HG03103 (cell line): ENCODE data around the gene LAS1L.
"Not testable (repeated sequence)": the region's sequence is repeated elsewhere in the genome, so short reads cannot be mapped to it uniquely, and the experiment has no call there.

Source experiments
- ATAC-seq: cut with Tn5 transposase; IDR thresholded peaks from one replicate; pipeline ENCODE4 v1.9.1; 2021; ENCODE audit warnings: low read depth; ENCODE audit not compliant: unreplicated experiment

Gene LAS1L

GRCh38 chrX:65518980-65519379 lies 15.6 kb downstream of the LAS1L start:
- ATAC-seq: not testable (repeated sequence)

GRCh38 chrX:65517923-65518322 lies 16.7 kb downstream of the LAS1L start:
- no peak for ATAC-seq

- no peak for ATAC-seq
Observed at GRCh38 chrX:65516756-65517155, 17.8 kb downstream of the LAS1L start.

GRCh38 chrX:65513610-65514009 lies 21.0 kb downstream of the LAS1L start:
- no peak for ATAC-seq

GRCh38 chrX:65509400-65509799 lies 25.2 kb downstream of the LAS1L start:
- no peak for ATAC-seq

GRCh38 chrX:65508851-65509250 lies 25.7 kb downstream of the LAS1L start:
- ATAC-seq: no peak

- no peak for ATAC-seq
Observed at GRCh38 chrX:65502618-65503017, 32.0 kb downstream of the LAS1L start.

- ATAC-seq: no peak
Observed at GRCh38 chrX:65493431-65493830, 41.2 kb downstream of the LAS1L start.

- no peak for ATAC-seq
Observed at GRCh38 chrX:65491620-65492019, 43.0 kb downstream of the LAS1L start.

- no peak for ATAC-seq
Observed at GRCh38 chrX:65488495-65488894, 46.1 kb downstream of the LAS1L start.

GRCh38 chrX:65480960-65481359 lies 53.6 kb downstream of the LAS1L start:
- no peak for ATAC-seq

- not testable (repeated sequence) for ATAC-seq
Observed at GRCh38 chrX:65479102-65479501, 55.5 kb downstream of the LAS1L start.

- no peak for ATAC-seq
Observed at GRCh38 chrX:65476564-65476963, 58.0 kb downstream of the LAS1L start.

GRCh38 chrX:65463550-65463949 lies 71.0 kb downstream of the LAS1L start:
- no peak for ATAC-seq
